Thyroid gland (tissue), 4 donors: ENCODE results near the gene MYO1A.

Experiments
- POLR2A ChIP-seq, 2 donors: fragments of 450-650 bp; IDR thresholded peaks; one replicate each; pipeline ENCODE4 v1.6.1; 2017; ENCODE audit warnings: antibody characterized with exemption in 2 of 2, mild to moderate bottlenecking in 2 of 2, moderate library complexity in 1 of 2
- TF ChIP-seq, protein P1 (sequence below), 6 experiments: fragments of 200-600 bp in 3 of 6; fragments of 450-650 bp in 3 of 6; sonication (generic) in 3 of 6; IDR thresholded peaks; one replicate each; pipeline ENCODE4 v1.5.1; 2016 to 2019; ENCODE audit warnings: antibody characterized with exemption in 6 of 6, mild to moderate bottlenecking in 2 of 6, inconsistent platforms in 1 of 6, moderate library complexity in 1 of 6

DNA sequence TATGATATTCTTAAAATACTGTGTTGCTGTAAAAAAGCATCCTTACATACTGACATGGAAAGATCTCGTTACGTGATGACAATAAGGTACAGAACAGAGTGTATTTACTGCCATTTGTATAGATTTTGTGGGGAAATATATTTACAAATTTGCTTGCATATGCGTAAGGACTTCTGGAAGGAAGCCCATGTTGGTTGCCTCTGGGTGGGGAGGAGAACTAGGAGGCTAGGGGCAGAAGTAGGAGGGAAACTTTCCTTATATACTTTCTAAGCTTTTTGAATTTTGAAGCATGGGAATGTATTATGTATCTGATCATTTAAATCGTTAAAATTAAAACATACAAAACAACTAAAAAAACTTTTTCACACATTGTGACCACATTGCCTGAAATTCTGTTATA lies 9.7 kb downstream of the MYO1A start:
- TF ChIP-seq POLR2A (IDR thresholded peaks at IDR 0.05) = no peak
- TF ChIP-seq, protein P1, sequence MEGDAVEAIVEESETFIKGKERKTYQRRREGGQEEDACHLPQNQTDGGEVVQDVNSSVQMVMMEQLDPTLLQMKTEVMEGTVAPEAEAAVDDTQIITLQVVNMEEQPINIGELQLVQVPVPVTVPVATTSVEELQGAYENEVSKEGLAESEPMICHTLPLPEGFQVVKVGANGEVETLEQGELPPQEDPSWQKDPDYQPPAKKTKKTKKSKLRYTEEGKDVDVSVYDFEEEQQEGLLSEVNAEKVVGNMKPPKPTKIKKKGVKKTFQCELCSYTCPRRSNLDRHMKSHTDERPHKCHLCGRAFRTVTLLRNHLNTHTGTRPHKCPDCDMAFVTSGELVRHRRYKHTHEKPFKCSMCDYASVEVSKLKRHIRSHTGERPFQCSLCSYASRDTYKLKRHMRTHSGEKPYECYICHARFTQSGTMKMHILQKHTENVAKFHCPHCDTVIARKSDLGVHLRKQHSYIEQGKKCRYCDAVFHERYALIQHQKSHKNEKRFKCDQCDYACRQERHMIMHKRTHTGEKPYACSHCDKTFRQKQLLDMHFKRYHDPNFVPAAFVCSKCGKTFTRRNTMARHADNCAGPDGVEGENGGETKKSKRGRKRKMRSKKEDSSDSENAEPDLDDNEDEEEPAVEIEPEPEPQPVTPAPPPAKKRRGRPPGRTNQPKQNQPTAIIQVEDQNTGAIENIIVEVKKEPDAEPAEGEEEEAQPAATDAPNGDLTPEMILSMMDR (IDR thresholded peaks at IDR 0.05) = no peak
